ENCODE results near the gene DRAXIN. TPM values are rescaled to one million over a fixed set of nuclear protein-coding genes. Genes with fewer than 3 reads are reported as not detected.

The DRAXIN gene
- total RNA-seq, 2 donors from 2014 or later: 0.04 to 0.13 TPM

DNA sequence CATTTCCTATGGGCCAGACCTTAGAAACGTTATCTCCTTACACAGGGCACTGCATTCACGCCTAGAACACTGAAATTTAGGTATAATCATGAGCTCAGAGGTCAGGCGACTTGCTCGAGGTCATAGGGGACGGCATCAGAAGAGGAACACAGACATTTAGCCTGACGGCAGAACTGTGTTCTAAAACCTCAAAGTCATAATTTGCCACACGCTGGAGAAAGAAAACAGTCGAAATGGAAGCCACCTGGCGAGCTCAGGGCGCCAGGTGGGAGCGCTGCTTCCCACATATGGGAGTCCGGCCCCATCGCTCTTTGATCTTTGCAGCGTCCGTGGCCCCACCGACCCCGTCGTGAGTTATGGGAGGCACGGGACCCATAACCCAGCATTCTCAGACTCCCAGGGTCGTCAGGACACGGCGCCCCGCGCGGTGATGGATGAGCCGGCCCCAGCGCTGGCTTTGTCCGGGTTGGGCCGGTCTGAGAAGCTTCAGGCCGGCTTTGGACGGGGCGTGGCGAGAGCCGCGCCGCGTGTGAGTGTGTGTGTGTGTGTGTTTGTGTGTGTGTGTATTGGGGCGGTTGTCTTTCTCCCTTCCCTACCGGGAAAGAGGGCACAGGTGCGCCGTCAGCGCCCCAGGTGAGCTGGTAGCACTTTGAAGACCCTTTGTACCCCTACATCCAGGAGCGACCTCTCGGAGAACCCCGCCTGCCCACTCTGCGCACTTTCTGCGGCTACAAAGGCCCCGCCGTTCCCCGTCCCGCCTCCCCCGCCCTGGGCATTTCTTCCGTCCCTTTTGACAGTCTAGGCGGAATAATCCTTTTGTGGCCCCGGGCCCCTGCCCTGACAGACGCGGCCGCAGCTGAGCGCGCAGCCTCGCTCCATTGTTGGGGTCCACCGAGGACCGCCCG is 861 bp upstream of the DRAXIN start:
- peak overlapping the region; percentile 25 for H3K4me3 Mint-ChIP-seq

GRCh38 chr1:11691928-11692711 is 610 bp downstream of the DRAXIN start:
- Mint-ChIP-seq H3K9me3 (no peaks in the 10 kb centered on the region), H3K4me3 (peak overlapping the region; percentile 44), H3K27ac (no peak overlapping the region), H3K27me3 (peaks cover 37% of the 10 kb centered on the region), H3K4me1 (peaks cover 19% of the 10 kb centered on the region), H3K36me3 (ENCODE audit: low read depth) (no peaks in the 10 kb centered on the region)
- ATAC-seq (replicated peaks): no peak

More for the DNA sequence above, 861 bp upstream of the DRAXIN start:
- Mint-ChIP-seq H3K36me3 (ENCODE audit: low read depth) (no peaks in the 10 kb centered on the region), H3K27me3 (peaks cover 37% of the 10 kb centered on the region), H3K4me1 (peaks cover 19% of the 10 kb centered on the region), H3K9me3 (no peaks in the 10 kb centered on the region), H3K27ac (no peak overlapping the region)
- ATAC-seq (replicated peaks): no peak

- Mint-ChIP-seq H3K27ac (peak overlapping the region; percentile 44), H3K4me1 (peaks cover 19% of the 10 kb centered on the region), H3K4me3 (peak overlapping the region; percentile 44), H3K27me3 (peaks cover 31% of the 10 kb centered on the region), H3K36me3 (ENCODE audit: low read depth) (no peaks in the 10 kb centered on the region), H3K9me3 (no peaks in the 10 kb centered on the region)
- peak; percentile 95 for ATAC-seq (replicated peaks)
Measured at GRCh38 chr1:11693024-11693590, 1.6 kb downstream of the DRAXIN start.

DNA sequence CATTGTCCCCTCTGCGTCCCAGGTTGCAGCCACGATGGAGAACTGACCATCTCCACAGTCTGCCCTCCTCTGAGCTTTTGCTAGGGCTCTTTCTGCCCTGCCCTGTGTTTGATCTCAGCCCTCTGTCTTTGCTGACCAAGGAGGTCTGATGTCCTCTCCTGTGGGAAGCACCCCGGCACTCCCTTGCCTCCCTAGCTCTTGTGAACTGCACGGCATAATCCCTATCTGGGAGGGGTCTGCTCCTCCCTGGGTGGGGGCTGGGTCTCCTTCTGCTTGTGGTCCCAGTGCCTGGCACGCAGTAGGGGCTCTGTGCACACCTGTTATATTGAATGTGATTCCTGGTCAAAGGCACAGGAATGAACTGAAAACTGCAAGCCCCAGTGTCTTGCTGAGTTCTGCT is 2.4 kb downstream of the DRAXIN start:
- no peak for ATAC-seq (replicated peaks)

DNA sequence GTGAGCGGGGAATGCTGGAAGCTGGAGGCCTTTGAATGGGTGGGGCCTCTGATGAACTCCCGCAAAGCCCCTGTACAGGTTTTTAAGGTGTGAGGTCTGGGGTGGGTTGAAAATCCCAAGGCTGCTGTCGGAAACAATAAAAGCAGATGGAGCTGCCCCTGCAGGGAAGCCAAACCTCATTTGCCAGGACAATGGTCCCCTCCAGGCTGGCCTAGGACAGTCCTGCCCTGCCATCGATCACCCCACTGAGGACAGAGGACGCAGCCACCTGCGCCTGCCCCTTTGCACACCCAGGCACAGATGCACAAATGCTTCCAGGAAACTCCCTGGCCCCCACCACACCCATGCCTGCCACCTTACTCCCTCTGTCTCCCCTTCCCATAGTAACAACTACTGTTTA is 4.4 kb downstream of the DRAXIN start:
- H3K27me3 Mint-ChIP-seq: peaks cover 15% of the 10 kb centered on the region
- H3K4me1 Mint-ChIP-seq: peaks cover 14% of the 10 kb centered on the region
- ATAC-seq (replicated peaks): no peak
- no peak overlapping the region for H3K4me3 Mint-ChIP-seq
- no peaks in the 10 kb centered on the region for H3K36me3 Mint-ChIP-seq (ENCODE audit: low read depth)
- no peaks in the 10 kb centered on the region for H3K9me3 Mint-ChIP-seq
- no peak overlapping the region for H3K27ac Mint-ChIP-seq

More for the DNA sequence above, 2.4 kb downstream of the DRAXIN start:
- Mint-ChIP-seq H3K27ac (peak overlapping the region; percentile 44), H3K4me3 (peak overlapping the region; percentile 44), H3K4me1 (peaks cover 19% of the 10 kb centered on the region), H3K27me3 (peaks cover 28% of the 10 kb centered on the region), H3K9me3 (no peaks in the 10 kb centered on the region), H3K36me3 (ENCODE audit: low read depth) (no peaks in the 10 kb centered on the region)

DNA sequence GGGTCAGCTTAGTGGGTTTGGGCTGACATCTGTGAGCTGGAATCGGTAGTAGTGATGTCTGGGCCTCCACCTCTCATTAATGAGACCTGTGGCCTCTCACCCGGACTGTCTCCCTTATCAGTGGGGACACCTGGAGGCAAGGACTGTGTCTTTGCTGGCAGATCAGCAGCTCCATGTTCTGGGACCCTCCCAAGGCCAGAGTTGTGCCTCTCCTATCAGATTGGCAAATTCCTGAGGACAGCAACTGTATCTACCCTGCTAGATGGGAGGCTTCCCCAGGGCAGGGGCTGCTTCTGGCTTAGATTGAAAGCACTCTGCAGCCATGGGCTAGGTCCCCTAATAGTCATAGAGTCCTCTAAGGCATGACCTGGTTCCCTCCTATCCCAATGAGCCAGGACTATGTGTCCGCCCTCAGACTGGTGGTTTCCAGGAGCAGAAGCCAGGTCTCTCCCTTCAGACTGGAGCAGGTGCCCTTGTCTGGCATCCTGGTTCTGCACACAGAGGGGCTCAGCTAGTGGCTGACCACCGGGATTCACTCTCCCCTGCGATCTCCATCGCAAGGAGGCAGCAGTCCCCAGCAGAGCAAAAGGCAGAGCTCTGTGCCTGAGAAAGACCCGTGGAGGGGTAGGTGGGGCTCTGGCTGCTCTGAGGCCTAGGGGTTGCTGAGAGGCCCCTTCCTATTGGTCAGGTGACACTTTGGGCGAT is 5.8 kb downstream of the DRAXIN start:
- no peaks in the 10 kb centered on the region for H3K36me3 Mint-ChIP-seq (ENCODE audit: low read depth)
- no peak for ATAC-seq (replicated peaks)
- H3K27me3 Mint-ChIP-seq: peaks cover 15% of the 10 kb centered on the region
- H3K9me3 Mint-ChIP-seq: no peaks in the 10 kb centered on the region
- H3K4me1 Mint-ChIP-seq: peaks cover 14% of the 10 kb centered on the region
- H3K27ac Mint-ChIP-seq: no peak overlapping the region
- H3K4me3 Mint-ChIP-seq: no peak overlapping the region

DNA sequence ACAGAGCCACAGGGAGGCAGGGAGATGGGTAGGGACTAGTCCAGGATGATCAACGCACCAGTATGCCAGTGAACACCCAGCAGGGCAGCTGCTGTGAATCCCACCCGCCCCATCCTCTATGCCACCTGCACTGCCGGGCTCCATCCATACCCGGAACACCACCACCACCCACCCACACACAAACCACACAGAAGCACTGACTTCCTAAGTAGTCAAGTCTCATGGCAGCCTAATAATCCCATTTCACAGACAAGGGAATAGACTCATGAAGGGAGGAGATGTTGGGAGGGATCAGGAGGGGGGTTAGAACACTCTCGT is 6.3 kb downstream of the DRAXIN start:
- ATAC-seq (replicated peaks): no peak
- Mint-ChIP-seq H3K36me3 (ENCODE audit: low read depth) (no peaks in the 10 kb centered on the region), H3K9me3 (no peaks in the 10 kb centered on the region), H3K27me3 (peaks cover 10% of the 10 kb centered on the region), H3K4me1 (peaks cover 9% of the 10 kb centered on the region), H3K4me3 (no peak overlapping the region), H3K27ac (no peak overlapping the region)

DNA sequence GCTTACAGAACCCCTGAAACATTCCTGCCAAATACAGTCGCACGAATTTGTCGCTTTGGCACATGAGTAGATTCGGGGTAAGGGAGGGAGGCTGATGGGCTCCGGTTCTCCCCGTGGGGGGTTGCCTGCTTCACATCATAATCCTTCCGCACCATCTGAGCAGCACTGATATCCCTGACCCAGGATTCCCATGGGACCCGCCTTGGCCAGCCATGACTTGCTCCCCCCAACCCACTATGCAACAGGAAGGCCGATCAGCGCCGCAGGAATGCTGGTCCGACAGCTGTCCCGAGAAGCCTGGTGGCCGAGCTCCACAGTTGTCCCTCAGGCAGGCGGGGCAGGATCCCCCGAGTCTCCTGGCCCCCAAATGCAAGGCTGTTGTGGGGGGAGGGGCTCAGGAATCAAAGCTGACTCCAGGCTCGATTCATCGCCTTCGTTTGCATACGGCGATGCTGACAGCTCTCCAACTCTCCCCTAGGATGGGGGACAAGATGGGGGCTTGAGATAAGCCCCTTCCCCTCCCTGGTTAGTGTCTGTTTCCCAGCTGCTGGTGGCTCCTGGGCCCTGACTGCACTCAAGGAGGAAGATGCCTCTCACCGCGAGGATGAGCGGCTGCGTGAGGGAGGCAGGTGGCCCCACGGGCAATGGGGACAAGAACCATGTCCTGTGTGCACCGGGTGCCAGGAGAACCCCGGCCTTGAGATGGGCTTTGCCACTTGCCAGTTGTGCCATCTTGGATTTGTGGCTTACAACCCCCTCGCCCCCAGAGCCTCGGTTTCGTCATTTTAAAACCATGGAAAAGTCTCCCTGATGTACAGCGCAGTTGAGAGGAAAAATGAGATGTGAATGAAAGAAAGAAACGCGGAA is 9.3 kb downstream of the DRAXIN start:
- Mint-ChIP-seq H3K4me1 (no peaks in the 10 kb centered on the region), H3K36me3 (ENCODE audit: low read depth) (no peaks in the 10 kb centered on the region), H3K4me3 (no peak overlapping the region), H3K27me3 (peaks cover 8% of the 10 kb centered on the region), H3K9me3 (no peaks in the 10 kb centered on the region), H3K27ac (no peak overlapping the region)
- ATAC-seq (replicated peaks): no peak

- Mint-ChIP-seq H3K4me3 (no peak overlapping the region), H3K27ac (no peak overlapping the region), H3K9me3 (no peaks in the 10 kb centered on the region), H3K27me3 (peaks cover 8% of the 10 kb centered on the region), H3K4me1 (no peaks in the 10 kb centered on the region), H3K36me3 (ENCODE audit: low read depth) (no peaks in the 10 kb centered on the region)
- ATAC-seq (replicated peaks): no peak
Measured at GRCh38 chr1:11701551-11701961, 10.0 kb downstream of the DRAXIN start.

- H3K27ac Mint-ChIP-seq: no peak overlapping the region
- no peaks in the 10 kb centered on the region for H3K36me3 Mint-ChIP-seq (ENCODE audit: low read depth)
- no peaks in the 10 kb centered on the region for H3K9me3 Mint-ChIP-seq
- no peaks in the 10 kb centered on the region for H3K4me1 Mint-ChIP-seq
- no peak overlapping the region for H3K4me3 Mint-ChIP-seq
- H3K27me3 Mint-ChIP-seq: peaks cover 8% of the 10 kb centered on the region
- no peak for ATAC-seq (replicated peaks)
Measured at GRCh38 chr1:11701981-11702803, 10.7 kb downstream of the DRAXIN start.

- Mint-ChIP-seq H3K27ac (no peak overlapping the region), H3K36me3 (ENCODE audit: low read depth) (no peaks in the 10 kb centered on the region), H3K9me3 (no peaks in the 10 kb centered on the region), H3K4me3 (no peak overlapping the region), H3K27me3 (peaks cover 8% of the 10 kb centered on the region), H3K4me1 (no peaks in the 10 kb centered on the region)
- ATAC-seq (replicated peaks): no peak
Measured at GRCh38 chr1:11703357-11704193, 12.1 kb downstream of the DRAXIN start.

GRCh38 chr1:11704194-11704529 is 12.7 kb downstream of the DRAXIN start:
- Mint-ChIP-seq H3K9me3 (no peaks in the 10 kb centered on the region), H3K4me1 (no peaks in the 10 kb centered on the region), H3K27ac (no peak overlapping the region), H3K4me3 (no peak overlapping the region), H3K27me3 (peaks cover 8% of the 10 kb centered on the region), H3K36me3 (ENCODE audit: low read depth) (no peaks in the 10 kb centered on the region)
- no peak for ATAC-seq (replicated peaks)

Measured in activated T-helper 17 cell treated with anti-CD3 and anti-CD28 coated beads, Interleukin-2, amount 50 U/mL, for 72 hours (primary cell).